Astrocyte of the cerebellum (primary cell): Measurements from ENCODE around the gene WDR43.

Source experiments
- DNase-seq: peaks from one replicate; pipeline ENCODE4 v3.0.0-alpha.2; 2011; ENCODE audit warnings: low read depth
- H3K4me3 ChIP-seq: 2 replicates; pipeline ENCODE4 v1.5.1; 2011; ENCODE audit warnings: mild to moderate bottlenecking, low read depth, low read length, moderate library complexity
- in situ Hi-C: cut with HindIII; loops from 2 replicates; pipeline ENCODE4 v1.10.0; 2017; ENCODE audit warnings: low sequenced_read_pairs
- TF ChIP-seq, protein P1 (sequence below): IDR thresholded peaks from 2 replicates; pipeline ENCODE4 v1.5.1; 2012; ENCODE audit warnings: low read length, low read depth, moderate library complexity, mild to moderate bottlenecking; ENCODE audit errors: missing control alignments

WDR43 gene

GRCh38 chr2:28906376-28906775 is 11.9 kb downstream of the WDR43 start:
- in situ Hi-C loops: no loop called here
- TF ChIP-seq, protein P1, sequence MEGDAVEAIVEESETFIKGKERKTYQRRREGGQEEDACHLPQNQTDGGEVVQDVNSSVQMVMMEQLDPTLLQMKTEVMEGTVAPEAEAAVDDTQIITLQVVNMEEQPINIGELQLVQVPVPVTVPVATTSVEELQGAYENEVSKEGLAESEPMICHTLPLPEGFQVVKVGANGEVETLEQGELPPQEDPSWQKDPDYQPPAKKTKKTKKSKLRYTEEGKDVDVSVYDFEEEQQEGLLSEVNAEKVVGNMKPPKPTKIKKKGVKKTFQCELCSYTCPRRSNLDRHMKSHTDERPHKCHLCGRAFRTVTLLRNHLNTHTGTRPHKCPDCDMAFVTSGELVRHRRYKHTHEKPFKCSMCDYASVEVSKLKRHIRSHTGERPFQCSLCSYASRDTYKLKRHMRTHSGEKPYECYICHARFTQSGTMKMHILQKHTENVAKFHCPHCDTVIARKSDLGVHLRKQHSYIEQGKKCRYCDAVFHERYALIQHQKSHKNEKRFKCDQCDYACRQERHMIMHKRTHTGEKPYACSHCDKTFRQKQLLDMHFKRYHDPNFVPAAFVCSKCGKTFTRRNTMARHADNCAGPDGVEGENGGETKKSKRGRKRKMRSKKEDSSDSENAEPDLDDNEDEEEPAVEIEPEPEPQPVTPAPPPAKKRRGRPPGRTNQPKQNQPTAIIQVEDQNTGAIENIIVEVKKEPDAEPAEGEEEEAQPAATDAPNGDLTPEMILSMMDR: no peak
- DNase-seq: no peak
- no peak overlapping the region for H3K4me3 ChIP-seq

GRCh38 chr2:28906821-28907220 is 12.4 kb downstream of the WDR43 start:
- DNase-seq: no peak
- TF ChIP-seq, protein P1: no peak
- in situ Hi-C loops: no loop called here

DNA sequence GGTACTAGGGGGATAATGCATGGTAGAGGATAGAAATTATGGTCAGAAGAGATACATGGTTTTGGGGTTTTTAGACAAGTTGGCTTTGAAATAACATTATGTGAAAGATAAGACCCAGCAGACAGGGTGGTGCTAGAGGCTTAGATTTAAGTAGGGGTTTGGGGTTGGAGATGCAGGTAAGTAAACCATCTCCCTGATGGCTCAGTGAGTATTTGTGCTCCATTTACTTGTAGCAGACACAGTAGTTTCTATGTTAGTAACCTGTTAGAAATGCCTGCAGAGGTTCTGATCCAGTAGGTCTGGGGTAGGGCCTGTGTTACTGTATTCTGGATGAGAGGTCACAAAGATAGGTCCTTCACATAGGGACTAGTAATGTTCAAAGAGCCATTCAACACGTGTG is 13.7 kb downstream of the WDR43 start:
- in situ Hi-C loops: no loop called here
- H3K4me3 ChIP-seq: no peak overlapping the region
- TF ChIP-seq, protein P1: no peak
- no peak for DNase-seq

More at GRCh38 chr2:28906821-28907220, 12.4 kb downstream of the WDR43 start:
- no peak overlapping the region for H3K4me3 ChIP-seq

GRCh38 chr2:28909655-28910353 is 15.3 kb downstream of the WDR43 start:
- in situ Hi-C loops: no loop called here
- no peak for DNase-seq
- TF ChIP-seq, protein P1: no peak
- no peak overlapping the region for H3K4me3 ChIP-seq

DNA sequence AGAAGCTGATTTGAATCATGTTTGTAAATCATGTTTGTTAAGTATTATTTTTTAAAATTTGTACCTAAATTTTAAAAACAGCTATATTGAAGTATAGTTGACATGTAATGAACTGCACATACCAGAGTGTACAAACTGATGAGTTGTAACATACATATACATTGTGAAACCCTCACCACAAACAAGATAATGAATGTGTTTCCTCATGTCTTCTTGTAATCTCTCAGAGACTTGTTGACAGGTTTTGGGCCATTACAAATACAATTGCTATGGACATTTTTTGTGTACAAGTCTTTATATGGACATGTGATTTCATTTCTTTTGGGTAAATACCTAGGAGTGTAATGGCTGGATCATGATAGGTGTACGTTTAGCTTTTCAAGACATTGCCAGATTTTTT is 21.5 kb downstream of the WDR43 start:
- no peak for DNase-seq
- in situ Hi-C loops: no loop called here
- TF ChIP-seq, protein P1: no peak
- no peak overlapping the region for H3K4me3 ChIP-seq

DNA sequence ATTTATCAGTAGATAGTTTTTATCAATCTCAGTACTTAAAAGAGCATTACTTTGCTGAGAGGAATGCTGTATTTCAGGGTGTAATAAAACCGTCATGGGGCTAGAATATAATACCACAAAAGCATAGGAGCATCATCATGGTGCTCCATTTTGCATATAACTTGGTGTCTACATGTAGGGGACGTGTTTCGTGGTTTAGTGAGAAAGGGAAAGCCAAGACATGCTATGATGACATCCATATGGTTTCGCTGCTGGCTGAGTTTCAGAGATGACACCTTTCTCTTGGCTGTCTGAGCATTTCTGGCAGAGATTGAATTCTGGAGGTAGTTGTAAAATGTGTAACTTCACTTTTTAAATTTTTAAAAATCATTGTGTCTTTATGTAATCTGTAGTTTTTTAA is 32.4 kb downstream of the WDR43 start:
- TF ChIP-seq, protein P1: no peak
- in situ Hi-C loops: no loop called here
- no peak for DNase-seq
- no peak overlapping the region for H3K4me3 ChIP-seq

DNA sequence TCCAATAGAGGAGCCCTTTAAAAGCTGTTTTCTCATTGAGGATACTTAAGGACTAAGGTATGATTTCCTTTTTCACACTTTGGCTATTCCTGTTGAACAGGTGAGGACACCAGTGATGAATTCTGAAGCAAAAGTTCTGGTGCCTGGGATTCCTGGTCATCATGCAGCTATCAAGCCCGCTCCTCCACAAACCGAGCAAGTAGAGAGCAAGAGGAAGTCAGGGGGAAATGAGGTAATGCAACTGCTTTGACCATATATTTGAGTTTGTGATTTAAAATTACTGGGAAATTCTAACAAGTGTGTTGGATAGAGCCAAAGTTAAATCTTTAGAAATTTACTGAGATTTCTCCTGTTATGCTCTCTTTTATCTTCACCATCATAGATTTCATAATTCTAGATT is 33.0 kb downstream of the WDR43 start:
- H3K4me3 ChIP-seq: no peak overlapping the region
- DNase-seq: no peak
- in situ Hi-C loops: no loop called here
- TF ChIP-seq, protein P1: no peak
